Body of pancreas (tissue), 4 donors: ENCODE results near the gene NEIL3. TPM values are rescaled to one million over a fixed set of nuclear protein-coding genes. Genes with fewer than 3 reads are reported as not detected.

ENCODE experiments used
- ATAC-seq: fragments of 150-250 bp; one replicate; pipeline ENCODE4 v1.9.1; 2016
- DNase-seq, 4 donors: peaks; one replicate each; pipeline ENCODE4 v3.0.0-alpha.2; 2019
- H3K27ac ChIP-seq, 4 donors: fragments of 200-600 bp; sonication (generic); 1 replicate in 3 of 4; 2 replicates in 1 of 4; pipeline versions ENCODE4 v1.5.1 to v1.6.1; 2016 to 2019; ENCODE audit warnings: mild to moderate bottlenecking in 1 of 4, mixed read lengths in 1 of 4, moderate library complexity in 1 of 4
- H3K27me3 ChIP-seq, 2 donors: fragments of 200-600 bp; sonication (generic); one replicate each; pipeline ENCODE4 v1.6.0; 2016; ENCODE audit warnings: mild to moderate bottlenecking in 1 of 2
- H3K36me3 ChIP-seq, 2 donors: fragments of 200-600 bp; sonication (generic); replicated peaks in 1 of 2; 2 replicates each; pipeline ENCODE4 v1.5.1; 2016; ENCODE audit warnings: low read depth in 2 of 2; ENCODE audit not compliant: insufficient read depth in 1 of 2
- H3K4me1 ChIP-seq: fragments of 200-600 bp; sonication (generic); one replicate; pipeline ENCODE4 v1.6.0; 2016
- H3K4me3 ChIP-seq, 2 donors: fragments of 200-600 bp; sonication (generic); 1 replicate in 1 of 2; 2 replicates in 1 of 2; pipeline ENCODE4 v1.5.1; 2016 to 2019
- H3K9me3 ChIP-seq, 3 donors: fragments of 200-600 bp; sonication (generic); 1 replicate in 2 of 3; 2 replicates in 1 of 3; pipeline ENCODE4 v1.5.1; 2016
- CTCF ChIP-seq, 7 experiments: fragments of 450-650 bp in 4 of 7; fragments of 200-600 bp in 3 of 7; sonication (generic) in 3 of 7; IDR thresholded peaks; one replicate each; pipeline ENCODE4 v1.5.1; 2016 to 2019; ENCODE audit warnings: antibody characterized with exemption in 7 of 7
- POLR2A ChIP-seq, 3 donors: fragments of 450-650 bp; IDR thresholded peaks; one replicate each; pipeline ENCODE4 v1.6.1; 2016; ENCODE audit warnings: antibody characterized with exemption in 3 of 3, mild to moderate bottlenecking in 2 of 3
- WGBS, 2 donors: methylation state at CpG; one replicate each; pipeline ENCODE4 v1.1.5; 2017; 5-methylcytosine and 5-hydroxymethylcytosine counted together
- intact Hi-C: fragments of 100-400 bp; cut with DNase I; formaldehyde crosslinking; loops from one replicate; pipeline ENCODE4 v1.15.1; 2023
- total RNA-seq, 2 donors: library from RNA; depleted of rRNA; stranded (reverse); fragments of >200 nt; gene quantifications; one replicate each; pipeline ENCODE4 v1.1.0, GENCODE V29; 2016

The NEIL3 gene
- total RNA-seq, 2 donors from 2014 or later = not detected

DNA sequence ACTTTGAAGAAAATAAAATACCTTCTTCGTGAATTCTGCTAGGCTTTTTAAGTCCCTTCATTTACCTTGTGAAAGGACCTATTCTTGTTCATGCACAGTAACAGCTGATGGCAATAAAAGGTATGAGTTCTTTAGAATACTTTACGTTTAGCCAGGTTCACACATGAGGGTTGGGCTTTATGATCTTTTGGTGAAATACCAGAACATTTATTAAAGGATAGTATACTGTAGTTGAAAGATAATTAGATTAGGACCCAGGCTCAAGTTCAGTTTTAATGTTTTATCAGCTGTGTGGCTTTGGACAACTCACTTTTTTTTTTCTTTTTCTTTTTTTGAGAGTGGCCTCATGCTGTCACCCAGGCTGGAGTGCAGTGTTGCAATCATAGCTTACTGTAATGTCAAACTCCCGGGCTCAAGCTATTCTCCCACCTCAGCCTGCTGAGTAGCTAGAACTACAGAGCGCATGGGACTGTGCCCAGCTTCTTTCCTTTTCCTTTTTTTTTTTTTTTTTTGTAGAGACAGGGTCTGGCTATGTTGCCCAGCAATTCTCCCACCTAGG is 28.2 kb upstream of the NEIL3 start:
- Histone ChIP-seq H3K27ac (no peak overlapping the region), H3K4me1 (no peaks in the 10 kb centered on the region), H3K27me3 (no peaks in the 10 kb centered on the region), H3K4me3 (no peak overlapping the region), H3K36me3 (no peaks in the 10 kb centered on the region), H3K9me3 (no peaks in the 10 kb centered on the region)
- peak in 1 of 4 donors; percentile 4 for DNase-seq
- intact Hi-C loops = no loop called here
- TF ChIP-seq POLR2A (IDR thresholded peaks at IDR 0.05) (no peak), CTCF (IDR thresholded peaks at IDR 0.05) (no peak)
- no peak for ATAC-seq
- WGBS, 2 donors = 51 to 55% methylated on average over 4 of the region's 4 CpGs

- Histone ChIP-seq H3K9me3 (no peaks in the 10 kb centered on the region), H3K4me1 (no peaks in the 10 kb centered on the region), H3K36me3 (no peaks in the 10 kb centered on the region), H3K27me3 (no peaks in the 10 kb centered on the region), H3K27ac (no peak overlapping the region), H3K4me3 (no peak overlapping the region)
- ATAC-seq (no peak), DNase-seq (no peak)
- intact Hi-C loops = no loop called here
- TF ChIP-seq POLR2A (IDR thresholded peaks at IDR 0.05) = no peak
- TF ChIP-seq CTCF (IDR thresholded peaks at IDR 0.05) = no peak
- WGBS, 2 donors = 67 to 72% methylated on average over 5 of the region's 5 CpGs
Measured at GRCh38 chr4:177282284-177282835, 27.3 kb upstream of the NEIL3 start.

DNA sequence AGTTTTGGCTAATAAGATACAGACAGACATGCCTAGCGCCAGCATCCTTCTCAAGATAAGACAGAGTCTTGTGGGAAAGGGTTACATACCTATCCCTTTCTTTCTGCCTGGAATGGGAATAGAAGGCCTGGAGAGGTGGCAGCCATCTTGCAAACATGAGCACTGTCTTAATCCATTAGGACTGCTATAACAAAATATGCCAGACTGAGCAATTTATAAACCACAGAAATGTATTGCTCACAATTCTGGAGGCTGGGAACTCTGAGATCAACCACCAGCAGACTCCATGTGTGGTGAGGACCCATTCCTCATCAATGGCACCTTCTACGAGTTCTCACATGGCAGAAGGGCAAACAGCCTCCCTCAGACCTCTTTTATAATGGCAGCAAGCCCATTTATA is 26.5 kb upstream of the NEIL3 start:
- Histone ChIP-seq H3K4me1 (no peaks in the 10 kb centered on the region), H3K4me3 (no peak overlapping the region), H3K9me3 (no peaks in the 10 kb centered on the region), H3K27me3 (no peaks in the 10 kb centered on the region), H3K36me3 (no peaks in the 10 kb centered on the region), H3K27ac (no peak overlapping the region)
- TF ChIP-seq CTCF (IDR thresholded peaks at IDR 0.05) = no peak
- TF ChIP-seq POLR2A (IDR thresholded peaks at IDR 0.05) = no peak
- intact Hi-C loops = no loop called here
- ATAC-seq (no peak), DNase-seq (no peak)
- 76 to 77% methylated on average over 2 of the region's 2 CpGs for WGBS, 2 donors

GRCh38 chr4:177285953-177286352 is 23.7 kb upstream of the NEIL3 start:
- no peak for ATAC-seq
- H3K27ac ChIP-seq = no peak overlapping the region
- H3K9me3 ChIP-seq = no peaks in the 10 kb centered on the region
- no peak overlapping the region for H3K4me3 ChIP-seq
- no peak for TF ChIP-seq POLR2A (IDR thresholded peaks at IDR 0.05)
- TF ChIP-seq CTCF (IDR thresholded peaks at IDR 0.05) = no peak
- no peaks in the 10 kb centered on the region for H3K27me3 ChIP-seq
- no peaks in the 10 kb centered on the region for H3K36me3 ChIP-seq
- intact Hi-C loops = no loop called here
- WGBS, 2 donors = 72 to 88% methylated on average over 6 of the region's 6 CpGs
- H3K4me1 ChIP-seq = no peaks in the 10 kb centered on the region
- no peak for DNase-seq

DNA sequence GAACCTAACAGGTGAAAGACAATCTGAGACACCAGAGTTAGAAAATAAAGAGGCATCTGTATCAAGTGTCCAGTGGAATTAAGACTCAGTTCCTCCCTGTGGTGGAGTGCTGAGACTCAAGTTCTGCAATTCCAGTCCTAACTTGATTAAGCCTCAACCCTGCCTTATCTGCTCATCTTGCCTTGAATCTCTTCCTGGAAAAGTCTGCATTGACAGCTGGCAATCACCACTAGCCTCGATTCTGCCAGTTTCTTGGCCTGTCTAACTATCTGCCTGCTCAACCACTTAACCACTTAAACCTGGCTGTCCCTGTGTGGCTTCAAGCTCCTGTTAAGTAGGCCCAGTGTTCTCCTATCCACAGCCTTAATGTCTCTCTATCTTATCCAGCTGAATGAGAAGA is 22.4 kb upstream of the NEIL3 start:
- Histone ChIP-seq H3K27me3 (no peaks in the 10 kb centered on the region), H3K4me3 (no peak overlapping the region), H3K4me1 (no peaks in the 10 kb centered on the region), H3K9me3 (no peaks in the 10 kb centered on the region), H3K36me3 (no peaks in the 10 kb centered on the region), H3K27ac (no peak overlapping the region)
- ATAC-seq (no peak), DNase-seq (no peak)
- intact Hi-C loops = no loop called here
- TF ChIP-seq CTCF (IDR thresholded peaks at IDR 0.05) (no peak), POLR2A (IDR thresholded peaks at IDR 0.05) (no peak)
- 6 to 39% methylated on average over 1 of the region's 1 CpG for WGBS, 2 donors
